Osteoblast (primary cell): ENCODE results near the gene ANKS6. TPM values are rescaled to one million over a fixed set of nuclear protein-coding genes. Genes with fewer than 3 reads are reported as not detected.

Source experiments
- DNase-seq: peaks from one replicate; pipeline ENCODE4 v3.0.0; 2011; ENCODE audit warnings: low spot score, mixed read lengths; ENCODE audit not compliant: insufficient read length; ENCODE audit errors: missing footprints
- H2AFZ ChIP-seq: 2 replicates; pipeline ENCODE4 v1.6.0; 2011; ENCODE audit warnings: mild to moderate bottlenecking, low read length
- H3K27ac ChIP-seq: 2 replicates; pipeline ENCODE4 v1.5.1; 2011; ENCODE audit warnings: mild to moderate bottlenecking, low read depth, low read length, moderate library complexity
- H3K27me3 ChIP-seq: 2 replicates; pipeline ENCODE4 v1.6.0; 2012; ENCODE audit warnings: mild to moderate bottlenecking, control low read depth, inconsistent platforms, low read length, moderate library complexity; ENCODE audit not compliant: insufficient read depth
- H3K36me3 ChIP-seq: 2 replicates; pipeline ENCODE4 v1.5.1; 2011; ENCODE audit warnings: mild to moderate bottlenecking, low read length, control low read depth, moderate library complexity; ENCODE audit not compliant: insufficient read depth
- H3K4me1 ChIP-seq: 2 replicates; pipeline ENCODE4 v1.5.1; 2011; ENCODE audit warnings: mild to moderate bottlenecking, low read length, control low read depth, moderate library complexity; ENCODE audit not compliant: insufficient read depth
- H3K4me2 ChIP-seq: 2 replicates; pipeline ENCODE4 v1.6.0; 2011; ENCODE audit warnings: mild to moderate bottlenecking, low read length; ENCODE audit not compliant: insufficient read depth
- H3K4me3 ChIP-seq: fragments of 200-600 bp; sonication (generic); 3 replicates; pipeline ENCODE4 v1.5.1; 2012; ENCODE audit warnings: mild to moderate bottlenecking, low read length, inconsistent platforms; ENCODE audit not compliant: insufficient read depth
- H3K79me2 ChIP-seq: 2 replicates; pipeline ENCODE4 v1.6.0; 2012; ENCODE audit warnings: mild to moderate bottlenecking, low read length, control low read depth, inconsistent platforms; ENCODE audit not compliant: insufficient read depth
- H3K9me3 ChIP-seq: 2 replicates; pipeline ENCODE4 v1.5.1; 2011; ENCODE audit warnings: low read depth, low read length, control low read depth
- H4K20me1 ChIP-seq: 2 replicates; pipeline ENCODE4 v1.6.0; 2012; ENCODE audit warnings: mild to moderate bottlenecking, low read length, control low read depth; ENCODE audit not compliant: insufficient read depth
- total RNA-seq: library from RNA; depleted of rRNA; stranded (reverse); fragments of >200 nt; gene quantifications from 2 replicates; pipeline ENCODE4 v1.2.3, GENCODE V29; 2012
- TF ChIP-seq, protein P1 (sequence below): IDR thresholded peaks from 2 replicates; pipeline ENCODE4 v1.5.1; 2011; ENCODE audit warnings: mild to moderate bottlenecking, low read depth, low read length, moderate library complexity; ENCODE audit errors: extremely low read depth

Gene ANKS6
- total RNA-seq, 1 donor, result 21.7 TPM

DNA sequence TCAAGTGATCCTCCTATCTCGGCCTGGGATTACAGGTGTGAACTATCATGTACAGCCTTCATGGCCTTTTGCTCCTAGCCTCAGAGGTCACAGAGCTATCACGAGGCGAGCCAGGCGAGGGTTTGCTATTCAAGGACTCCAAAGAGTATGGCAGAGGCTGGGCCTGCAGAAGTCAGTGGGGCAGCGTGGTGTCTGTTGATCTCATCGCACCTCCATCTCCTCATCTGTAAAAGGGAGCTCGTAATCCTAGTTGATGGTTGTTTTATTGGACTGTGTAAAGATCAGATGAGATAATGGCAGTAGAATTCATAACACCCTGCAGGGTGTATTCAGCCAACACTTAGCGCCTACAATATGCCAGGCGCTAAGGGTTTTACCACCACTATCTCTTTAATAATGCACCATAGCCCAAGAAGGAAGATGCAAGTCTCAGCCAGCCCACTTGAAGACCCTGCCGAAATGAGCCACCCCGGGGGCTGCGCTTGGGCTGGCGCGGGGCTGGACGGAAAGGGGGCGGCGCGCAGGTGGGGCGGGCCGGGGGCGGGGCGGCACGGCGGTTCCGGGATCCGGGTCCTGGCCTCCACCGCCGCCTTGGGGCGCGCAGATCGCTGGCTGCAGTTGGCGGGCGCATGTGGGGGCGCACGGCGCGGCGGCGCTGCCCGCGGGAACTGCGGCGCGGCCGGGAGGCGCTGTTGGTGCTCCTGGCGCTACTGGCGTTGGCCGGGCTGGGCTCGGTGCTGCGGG is 10.9 kb upstream of the ANKS6 start, which contains the start of gene GALNT12:
Gene GALNT12 (plus strand): TSS at position 601 of the 744 bp plus-strand sequence. CDS start 29 bp downstream, at position 630.
- peak within 1 kb of the TSS; percentile 83 for H3K4me2 ChIP-seq
- peak within 1 kb of the TSS; percentile 71 for H3K4me3 ChIP-seq
- no peak within 1 kb of the TSS for H3K27ac ChIP-seq
- no peaks in the 10 kb centered on the region for H3K79me2 ChIP-seq
- DNase-seq, result no peak
- H3K9me3 ChIP-seq, result no peaks in the 10 kb centered on the region
- peak within 1 kb of the TSS; percentile 72 for H2AFZ ChIP-seq
- TF ChIP-seq, protein P1, sequence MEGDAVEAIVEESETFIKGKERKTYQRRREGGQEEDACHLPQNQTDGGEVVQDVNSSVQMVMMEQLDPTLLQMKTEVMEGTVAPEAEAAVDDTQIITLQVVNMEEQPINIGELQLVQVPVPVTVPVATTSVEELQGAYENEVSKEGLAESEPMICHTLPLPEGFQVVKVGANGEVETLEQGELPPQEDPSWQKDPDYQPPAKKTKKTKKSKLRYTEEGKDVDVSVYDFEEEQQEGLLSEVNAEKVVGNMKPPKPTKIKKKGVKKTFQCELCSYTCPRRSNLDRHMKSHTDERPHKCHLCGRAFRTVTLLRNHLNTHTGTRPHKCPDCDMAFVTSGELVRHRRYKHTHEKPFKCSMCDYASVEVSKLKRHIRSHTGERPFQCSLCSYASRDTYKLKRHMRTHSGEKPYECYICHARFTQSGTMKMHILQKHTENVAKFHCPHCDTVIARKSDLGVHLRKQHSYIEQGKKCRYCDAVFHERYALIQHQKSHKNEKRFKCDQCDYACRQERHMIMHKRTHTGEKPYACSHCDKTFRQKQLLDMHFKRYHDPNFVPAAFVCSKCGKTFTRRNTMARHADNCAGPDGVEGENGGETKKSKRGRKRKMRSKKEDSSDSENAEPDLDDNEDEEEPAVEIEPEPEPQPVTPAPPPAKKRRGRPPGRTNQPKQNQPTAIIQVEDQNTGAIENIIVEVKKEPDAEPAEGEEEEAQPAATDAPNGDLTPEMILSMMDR, result no peak
- H3K27me3 ChIP-seq, result peaks cover 30% of the 10 kb centered on the region
- H3K36me3 ChIP-seq, result no peaks in the 10 kb centered on the region
- peaks cover 19% of the 10 kb centered on the region for H3K4me1 ChIP-seq
- H4K20me1 ChIP-seq, result no peaks in the 10 kb centered on the region

DNA sequence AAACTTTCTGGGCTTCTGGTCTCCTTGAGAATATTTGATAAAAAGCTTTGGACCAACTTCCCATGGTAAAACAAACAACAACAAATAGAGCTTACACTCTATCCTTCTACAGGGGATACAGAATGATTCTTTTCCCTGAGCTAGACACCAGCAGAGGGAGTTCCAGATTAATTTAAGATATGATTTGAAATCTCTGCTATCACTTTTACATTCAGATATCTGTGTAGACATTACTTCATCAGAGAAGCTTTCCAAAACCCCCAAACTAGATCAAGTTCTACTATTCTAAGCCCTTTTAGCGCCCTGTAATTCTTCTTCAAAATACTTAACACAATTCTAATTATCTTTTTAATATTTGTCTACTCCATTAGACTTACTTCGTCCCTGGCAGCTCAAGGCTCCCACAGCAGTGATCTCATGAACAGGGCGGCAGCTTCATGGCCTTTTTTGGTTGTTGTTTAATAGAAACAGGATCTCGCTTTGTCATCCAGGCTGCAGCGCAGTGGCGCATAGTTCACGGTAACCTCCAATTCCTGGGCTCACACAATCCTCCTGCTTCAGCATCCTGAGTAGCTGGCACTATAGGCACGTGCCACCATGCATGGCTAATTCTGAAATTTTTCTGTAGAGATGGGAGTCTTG is 10.2 kb upstream of the ANKS6 start:
- Histone ChIP-seq H4K20me1 (no peaks in the 10 kb centered on the region), H3K4me3 (no peak overlapping the region), H3K36me3 (no peaks in the 10 kb centered on the region), H3K27ac (no peak overlapping the region), H3K4me1 (peaks cover 19% of the 10 kb centered on the region), H3K9me3 (no peaks in the 10 kb centered on the region), H2AFZ (no peak overlapping the region), H3K27me3 (peaks cover 30% of the 10 kb centered on the region), H3K79me2 (no peaks in the 10 kb centered on the region), H3K4me2 (no peak overlapping the region)
- TF ChIP-seq, protein P1, result peak; percentile 45
- peak; percentile 92 for DNase-seq

DNA sequence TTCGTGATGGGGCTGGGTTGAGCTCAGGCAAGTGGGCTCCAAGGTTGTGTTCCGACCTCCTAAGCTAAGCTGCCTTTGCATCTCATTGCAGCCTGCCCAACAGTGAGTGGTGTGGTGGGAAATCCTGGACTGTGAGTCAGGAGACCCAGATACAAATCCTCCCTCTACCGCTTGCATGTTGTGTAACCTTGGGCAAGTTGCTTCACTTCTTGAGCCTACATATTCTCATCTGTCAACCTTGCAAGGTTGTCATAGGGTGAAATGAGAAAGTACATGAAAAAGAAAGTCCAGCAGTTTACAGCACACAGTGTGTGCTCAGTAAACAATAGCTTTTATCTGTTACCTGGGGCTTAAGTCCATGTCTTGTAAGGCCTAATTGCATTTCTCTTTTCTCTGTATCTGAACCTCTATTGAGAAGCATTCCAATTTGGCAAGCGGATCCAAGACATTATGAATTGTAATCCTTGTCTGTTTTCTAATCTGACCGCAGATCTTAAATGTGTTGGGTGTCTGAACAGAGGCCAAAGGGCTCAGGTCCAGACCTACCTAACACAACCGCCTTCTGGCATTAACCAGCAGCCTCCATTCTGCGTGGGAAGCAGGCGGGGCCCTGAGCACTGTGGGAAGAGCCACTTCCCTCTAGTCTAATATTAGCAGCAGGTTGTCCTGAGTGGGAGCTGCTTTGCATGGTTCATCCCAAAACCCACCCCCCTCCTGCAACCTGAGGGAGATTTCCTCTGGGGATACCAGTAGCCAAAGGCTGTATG is 9.3 kb upstream of the ANKS6 start:
- H3K4me2 ChIP-seq, result no peak overlapping the region
- DNase-seq, result no peak
- H3K27ac ChIP-seq, result no peak overlapping the region
- peaks cover 30% of the 10 kb centered on the region for H3K27me3 ChIP-seq
- H3K9me3 ChIP-seq, result no peaks in the 10 kb centered on the region
- H4K20me1 ChIP-seq, result no peaks in the 10 kb centered on the region
- TF ChIP-seq, protein P1, result no peak
- no peaks in the 10 kb centered on the region for H3K79me2 ChIP-seq
- H3K36me3 ChIP-seq, result no peaks in the 10 kb centered on the region
- peaks cover 11% of the 10 kb centered on the region for H3K4me1 ChIP-seq
- H3K4me3 ChIP-seq, result no peak overlapping the region
- no peak overlapping the region for H2AFZ ChIP-seq
